Transverse colon (tissue), 4 donors: Measurements from ENCODE around the gene REST. TPM values are rescaled to one million over a fixed set of nuclear protein-coding genes. Genes with fewer than 3 reads are reported as not detected.
A peak's percentile ranks its signal among the peaks of the same experiment; 100 is the strongest.

Experiments
- DNase-seq: peaks from one replicate; pipeline ENCODE4 v3.0.0-alpha.2; 2019
- H3K27ac ChIP-seq, 4 donors: fragments of 200-600 bp; sonication (generic); 2 replicates each; pipeline ENCODE4 v1.5.1; 2016 to 2018; ENCODE audit warnings: inconsistent platforms in 4 of 4
- H3K27me3 ChIP-seq: fragments of 200-600 bp; sonication (generic); 2 replicates; pipeline ENCODE4 v1.5.1; 2017; ENCODE audit warnings: inconsistent platforms
- H3K36me3 ChIP-seq, 4 donors: fragments of 200-600 bp; sonication (generic); 2 replicates each; pipeline ENCODE4 v1.5.1; 2017 to 2019; ENCODE audit warnings: inconsistent platforms in 4 of 4
- H3K4me1 ChIP-seq, 4 donors: fragments of 200-600 bp; sonication (generic); 2 replicates each; pipeline ENCODE4 v1.5.1; 2017 to 2020; ENCODE audit warnings: inconsistent platforms in 4 of 4
- H3K4me3 ChIP-seq, 4 donors: fragments of 200-600 bp; sonication (generic); 1 replicate in 1 of 4; 2 replicates in 3 of 4; pipeline versions ENCODE4 v1.5.1 to v1.6.1; 2017 to 2019; ENCODE audit warnings: inconsistent platforms in 4 of 4
- H3K9me3 ChIP-seq, 2 donors: fragments of 200-600 bp; sonication (generic); 2 replicates each; pipeline ENCODE4 v1.5.1; 2017 to 2019; ENCODE audit warnings: inconsistent platforms in 2 of 2
- EP300 ChIP-seq: sonication (generic); formaldehyde crosslinking; IDR thresholded peaks from one replicate; pipeline ENCODE4 v1.6.1; 2017; ENCODE audit warnings: antibody characterized with exemption, low read depth
- POLR2A ChIP-seq: fragments of 450-650 bp; IDR thresholded peaks from one replicate; pipeline ENCODE4 v1.6.1; 2016; ENCODE audit warnings: antibody characterized with exemption, mild to moderate bottlenecking, moderate library complexity
- POLR2AphosphoS5 ChIP-seq, 3 donors: sonication (generic); formaldehyde crosslinking; IDR thresholded peaks; one replicate each; pipeline ENCODE4 v1.6.1; 2016; ENCODE audit warnings: antibody characterized with exemption in 3 of 3
- WGBS, 2 donors: methylation state at CpG; one replicate each; pipeline ENCODE4 v1.1.5; 2018; ENCODE audit warnings: low coverage in 1 of 2; 5-methylcytosine and 5-hydroxymethylcytosine counted together
- in situ Hi-C, 4 donors: fragments of 200-750 bp; cut with MboI; loops; one replicate each; pipeline versions ENCODE4 v1.15.0 to v1.15.1; 2017; ENCODE audit warnings: low sequenced_read_pairs in 3 of 4, low pct_ligation_motif_present in 1 of 4, low pct_unique_long_range_greater_than_20kb in 1 of 4
- intact Hi-C: fragments of 100-400 bp; cut with DNase I; formaldehyde crosslinking; loops from one replicate; pipeline ENCODE4 v1.15.1; 2023; ENCODE audit warnings: low total_unique reads
- total RNA-seq, 4 donors: library from RNA; depleted of rRNA; stranded (reverse); fragments of >200 nt; gene quantifications; one replicate each; pipeline ENCODE4 v1.1.0, GENCODE V29; 2016
- TF ChIP-seq, protein P1 (sequence below), 5 experiments: fragments of 200-600 bp in 3 of 5; fragments of 450-650 bp in 2 of 5; sonication (generic) in 3 of 5; IDR thresholded peaks; 1 replicate in 2 of 5; 2 replicates in 3 of 5; pipeline ENCODE4 v1.5.1; 2016 to 2017; ENCODE audit warnings: antibody characterized with exemption in 5 of 5, inconsistent platforms in 3 of 5, mild to moderate bottlenecking in 2 of 5, moderate library complexity in 1 of 5

The REST gene
- total RNA-seq, 4 donors from 2014 or later: 18.7 to 47.8 (median 27.1) TPM

GRCh38 chr4:56870946-56871345, 36.8 kb upstream of the REST start:
- Histone ChIP-seq H3K36me3 (no peaks in the 10 kb centered on the region), H3K27me3 (no peaks in the 10 kb centered on the region), H3K4me3 (no peak overlapping the region), H3K27ac (no peak overlapping the region), H3K4me1 (no peaks in the 10 kb centered on the region), H3K9me3 (no peaks in the 10 kb centered on the region)
- no peak for DNase-seq
- intact Hi-C loops (no loop called here), in situ Hi-C loops (no loop called here)
- WGBS, 2 donors: 0 to 22% methylated on average over 1 to 4 of the region's 4 CpGs
- TF ChIP-seq, protein P1, sequence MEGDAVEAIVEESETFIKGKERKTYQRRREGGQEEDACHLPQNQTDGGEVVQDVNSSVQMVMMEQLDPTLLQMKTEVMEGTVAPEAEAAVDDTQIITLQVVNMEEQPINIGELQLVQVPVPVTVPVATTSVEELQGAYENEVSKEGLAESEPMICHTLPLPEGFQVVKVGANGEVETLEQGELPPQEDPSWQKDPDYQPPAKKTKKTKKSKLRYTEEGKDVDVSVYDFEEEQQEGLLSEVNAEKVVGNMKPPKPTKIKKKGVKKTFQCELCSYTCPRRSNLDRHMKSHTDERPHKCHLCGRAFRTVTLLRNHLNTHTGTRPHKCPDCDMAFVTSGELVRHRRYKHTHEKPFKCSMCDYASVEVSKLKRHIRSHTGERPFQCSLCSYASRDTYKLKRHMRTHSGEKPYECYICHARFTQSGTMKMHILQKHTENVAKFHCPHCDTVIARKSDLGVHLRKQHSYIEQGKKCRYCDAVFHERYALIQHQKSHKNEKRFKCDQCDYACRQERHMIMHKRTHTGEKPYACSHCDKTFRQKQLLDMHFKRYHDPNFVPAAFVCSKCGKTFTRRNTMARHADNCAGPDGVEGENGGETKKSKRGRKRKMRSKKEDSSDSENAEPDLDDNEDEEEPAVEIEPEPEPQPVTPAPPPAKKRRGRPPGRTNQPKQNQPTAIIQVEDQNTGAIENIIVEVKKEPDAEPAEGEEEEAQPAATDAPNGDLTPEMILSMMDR (IDR thresholded peaks at IDR 0.05): no peak
- TF ChIP-seq POLR2AphosphoS5 (IDR thresholded peaks at IDR 0.05) (no peak), EP300 (no peak), POLR2A (no peak)

GRCh38 chr4:56871371-56871866, 36.3 kb upstream of the REST start:
- H3K27ac ChIP-seq: no peak overlapping the region
- H3K4me3 ChIP-seq: no peak overlapping the region
- H3K36me3 ChIP-seq: no peaks in the 10 kb centered on the region
- no peaks in the 10 kb centered on the region for H3K9me3 ChIP-seq
- intact Hi-C loops (no loop called here), in situ Hi-C loops (no loop called here)
- WGBS, 2 donors: 37 to 67% methylated on average over 3 to 10 of the region's 10 CpGs
- H3K27me3 ChIP-seq: no peaks in the 10 kb centered on the region
- TF ChIP-seq, protein P1 (IDR thresholded peaks at IDR 0.05): no peak
- TF ChIP-seq POLR2AphosphoS5 (IDR thresholded peaks at IDR 0.05) (no peak), POLR2A (no peak)
- no peaks in the 10 kb centered on the region for H3K4me1 ChIP-seq
- DNase-seq: no peak

DNA sequence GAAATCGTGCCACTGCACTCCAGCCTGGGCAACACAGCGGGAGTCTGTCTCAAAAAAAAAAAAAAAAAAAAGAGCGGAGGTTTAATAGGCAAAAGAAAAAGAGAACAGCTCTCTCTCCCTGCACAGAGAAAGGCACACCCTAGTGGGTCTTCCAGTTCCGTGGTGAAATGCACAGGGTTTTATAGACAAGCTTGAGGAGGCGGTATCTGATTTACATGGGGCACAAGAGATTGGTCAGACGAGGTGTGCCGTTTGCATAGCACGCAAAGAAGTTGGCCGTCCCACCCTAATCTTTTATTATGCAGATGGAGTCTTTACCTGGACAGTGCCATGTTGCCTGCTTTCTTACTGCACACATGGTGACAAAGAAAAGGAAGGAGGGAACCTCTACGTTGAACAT, 33.5 kb upstream of the REST start:
- H3K36me3 ChIP-seq: no peaks in the 10 kb centered on the region
- peak overlapping the region in 2 of 4 donors; percentile 4 to 44 for H3K27ac ChIP-seq
- WGBS, 2 donors: 70 to 73% methylated on average over 3 to 10 of the region's 10 CpGs
- in situ Hi-C loops (no loop called here), intact Hi-C loops (no loop called here)
- no peaks in the 10 kb centered on the region for H3K9me3 ChIP-seq
- TF ChIP-seq, protein P1 (IDR thresholded peaks at IDR 0.05): no peak
- peak in 1 of 3 donors; percentile 22 for TF ChIP-seq POLR2AphosphoS5 (IDR thresholded peaks at IDR 0.05)
- TF ChIP-seq POLR2A: peak; percentile 45
- TF ChIP-seq EP300: no peak
- H3K4me3 ChIP-seq: peak overlapping the region in 1 of 4 donors; percentile 13
- DNase-seq: peak; percentile 56
- no peaks in the 10 kb centered on the region for H3K4me1 ChIP-seq
- no peaks in the 10 kb centered on the region for H3K27me3 ChIP-seq

- in situ Hi-C loops (no loop called here), intact Hi-C loops (no loop called here)
- Histone ChIP-seq H3K27ac (peak overlapping the region in 3 of 4 donors; percentile 4 to 44 (median 12)), H3K27me3 (no peaks in the 10 kb centered on the region), H3K4me1 (no peaks in the 10 kb centered on the region), H3K36me3 (no peaks in the 10 kb centered on the region), H3K4me3 (no peak overlapping the region), H3K9me3 (no peaks in the 10 kb centered on the region)
- WGBS, 2 donors: 58 to 62% methylated on average over 6 of the region's 6 CpGs
- DNase-seq: no peak
- TF ChIP-seq POLR2A (no peak), EP300 (no peak), POLR2AphosphoS5 (IDR thresholded peaks at IDR 0.05) (no peak)
- TF ChIP-seq, protein P1 (IDR thresholded peaks at IDR 0.05): no peak
Measured at GRCh38 chr4:56874923-56875322, 32.8 kb upstream of the REST start.
